ENCODE results near the gene VOPP1. TPM values are rescaled to one million over a fixed set of nuclear protein-coding genes. Genes with fewer than 3 reads are reported as not detected.

VOPP1 gene
- total RNA-seq, 1 experiment from 2014 or later = 30.3 TPM

DNA sequence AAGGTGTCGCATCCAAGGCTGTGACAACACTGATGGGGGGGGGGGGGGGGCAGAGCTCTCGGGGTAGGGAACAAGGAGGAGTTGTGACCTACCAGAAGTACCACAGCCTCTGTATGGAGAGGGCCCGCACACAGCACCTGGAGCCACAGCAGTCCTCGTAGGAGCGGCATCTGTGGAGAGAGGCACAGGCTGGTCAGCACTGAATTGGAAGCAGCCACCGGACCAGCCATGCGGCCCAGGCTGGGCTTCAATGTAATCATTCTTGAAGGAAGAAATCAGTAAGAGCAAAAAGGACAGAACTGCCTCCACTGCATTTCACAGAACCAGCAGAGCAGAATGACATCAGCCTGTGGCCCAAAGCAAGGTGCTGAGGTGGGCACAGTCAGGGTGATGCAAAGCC, 74.8 kb downstream of the VOPP1 start:
- no peak overlapping the region for H3K27ac ChIP-seq (ENCODE audit: low read depth, low read length)
- no peaks in the 10 kb centered on the region for H3K9me2 ChIP-seq (ENCODE audit: insufficient read depth)
- no peak overlapping the region for H2AFZ ChIP-seq (ENCODE audit: low read depth, low read length, poor library complexity, severe bottlenecking)
- H3K36me3 ChIP-seq (ENCODE audit: control insufficient read depth in 1 of 2, insufficient read depth in 2 of 2, low read length in 2 of 2) = peaks cover 0 to 2% of the 10 kb centered on the region in 2 experiments; a peak in 1 of 4 replicates
- TF ChIP-seq CEBPB (IDR thresholded peaks at IDR 0.05; ENCODE audit: low read depth) (no peak), SP1 (IDR thresholded peaks at IDR 0.05; ENCODE audit: low read depth) (no peak), CBX3 (IDR thresholded peaks at IDR 0.05; ENCODE audit: low read depth) (no peak), YY1 (IDR thresholded peaks at IDR 0.05; ENCODE audit: extremely low read depth, insufficient replicate concordance, low read depth, low read length) (no peak), TCF7L2 (IDR thresholded peaks at IDR 0.05; ENCODE audit: borderline replicate concordance, extremely low read depth, insufficient read depth, insufficient read length) (no peak), ZNF274 (IDR thresholded peaks at IDR 0.05; ENCODE audit: low read depth, low read length) (no peak), ZFX (IDR thresholded peaks at IDR 0.05) (no peak), SIN3A (IDR thresholded peaks at IDR 0.05; ENCODE audit: low read depth) (no peak)
- TF ChIP-seq, protein P1, sequence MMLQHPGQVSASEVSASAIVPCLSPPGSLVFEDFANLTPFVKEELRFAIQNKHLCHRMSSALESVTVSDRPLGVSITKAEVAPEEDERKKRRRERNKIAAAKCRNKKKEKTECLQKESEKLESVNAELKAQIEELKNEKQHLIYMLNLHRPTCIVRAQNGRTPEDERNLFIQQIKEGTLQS (IDR thresholded peaks at IDR 0.05) = no peak
- TF ChIP-seq, protein P2, sequence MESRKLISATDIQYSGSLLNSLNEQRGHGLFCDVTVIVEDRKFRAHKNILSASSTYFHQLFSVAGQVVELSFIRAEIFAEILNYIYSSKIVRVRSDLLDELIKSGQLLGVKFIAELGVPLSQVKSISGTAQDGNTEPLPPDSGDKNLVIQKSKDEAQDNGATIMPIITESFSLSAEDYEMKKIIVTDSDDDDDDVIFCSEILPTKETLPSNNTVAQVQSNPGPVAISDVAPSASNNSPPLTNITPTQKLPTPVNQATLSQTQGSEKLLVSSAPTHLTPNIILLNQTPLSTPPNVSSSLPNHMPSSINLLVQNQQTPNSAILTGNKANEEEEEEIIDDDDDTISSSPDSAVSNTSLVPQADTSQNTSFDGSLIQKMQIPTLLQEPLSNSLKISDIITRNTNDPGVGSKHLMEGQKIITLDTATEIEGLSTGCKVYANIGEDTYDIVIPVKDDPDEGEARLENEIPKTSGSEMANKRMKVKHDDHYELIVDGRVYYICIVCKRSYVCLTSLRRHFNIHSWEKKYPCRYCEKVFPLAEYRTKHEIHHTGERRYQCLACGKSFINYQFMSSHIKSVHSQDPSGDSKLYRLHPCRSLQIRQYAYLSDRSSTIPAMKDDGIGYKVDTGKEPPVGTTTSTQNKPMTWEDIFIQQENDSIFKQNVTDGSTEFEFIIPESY (IDR thresholded peaks at IDR 0.05; ENCODE audit: extremely low read depth, insufficient replicate concordance, low read length) = no peak
- ChIA-PET CTCF (no interaction called here), POLR2A (no interaction called here), RAD21 (ENCODE audit: low non-redundant PET in 1 of 2, low total read pairs in 2 of 2, uncharacterized antibody in 2 of 2, unreplicated experiment in 2 of 2) (no interaction called here)
- intact Hi-C loops (cut with micrococcal nuclease) = no loop called here
- H3K27me3 ChIP-seq (ENCODE audit: insufficient read depth, low read length) = no peaks in the 10 kb centered on the region
- H3K4me3 ChIP-seq (replicated peaks in 1 of 2; ENCODE audit: low read depth in 1 of 2, low read length in 2 of 2) = no peak overlapping the region
- H3K79me2 ChIP-seq (ENCODE audit: insufficient read depth, low read length) = no peaks in the 10 kb centered on the region
- no peaks in the 10 kb centered on the region for H4K20me1 ChIP-seq (ENCODE audit: insufficient read depth)
- H3K4me2 ChIP-seq (ENCODE audit: low read length) = no peak overlapping the region
- no peak for ATAC-seq
- DNase-seq (ENCODE audit: low read depth, low spot score) = no peak
- BruUV-seq (replicated peaks) = no TSS peak
- no peaks in the 10 kb centered on the region for H3K4me1 ChIP-seq (ENCODE audit: control insufficient read depth in 1 of 2, insufficient read depth in 2 of 2, low read length in 2 of 2)
- H3K9ac ChIP-seq (ENCODE audit: low read length) = no peak overlapping the region
- no peaks in the 10 kb centered on the region for H3K9me3 ChIP-seq (ENCODE audit: control insufficient read depth in 1 of 2, insufficient read depth in 1 of 2, low read depth in 1 of 2, low read length in 2 of 2)

All from HCT116 (cell line).